ENCODE measurements around the gene ZSCAN16. TPM values are rescaled to one million over a fixed set of nuclear protein-coding genes. Genes with fewer than 3 reads are reported as not detected.

Gene ZSCAN16
- total and polyA plus RNA-seq, 2 experiments from 2014 or later = 4.7 to 12.9 TPM

GRCh38 chr6:28124971-28125353 lies 553 bp downstream of the ZSCAN16 start (continued):
- TF ChIP-seq ETS1 (IDR thresholded peaks at IDR 0.05) = no peak
- no peak for TF ChIP-seq POLR2AphosphoS5 (IDR thresholded peaks at IDR 0.05; ENCODE audit: low read depth)

- Histone ChIP-seq H3K4me3 (peak overlapping the region; percentile 75), H2AFZ (no peak overlapping the region), H3K4me2 (peak overlapping the region; percentile 75)
Observed at GRCh38 chr6:28125401-28125800, 992 bp downstream of the ZSCAN16 start.

More at GRCh38 chr6:28125401-28125800, 992 bp downstream of the ZSCAN16 start:
- peaks cover 24% of the 10 kb centered on the region for H3K79me2 ChIP-seq (replicated peaks; ENCODE audit: insufficient read depth)
- H3F3A ChIP-seq (replicated peaks; ENCODE audit: low read depth) = no peaks in the 10 kb centered on the region
- no peak overlapping the region for H3K27ac ChIP-seq (ENCODE audit: low read depth)
- peak overlapping the region; percentile 98 for H3K4me3 Mint-ChIP-seq
- no peak for TF ChIP-seq EZH2phosphoT487 (IDR thresholded peaks at IDR 0.05; ENCODE audit: unreplicated experiment)
- no peak for TF ChIP-seq ZNF114 (CRISPR knock-in tag; IDR thresholded peaks at IDR 0.05)
- no peak for TF ChIP-seq EZH2 (IDR thresholded peaks at IDR 0.05; ENCODE audit: low read depth, unreplicated experiment)
- TF ChIP-seq ETS1 (IDR thresholded peaks at IDR 0.05) = no peak
- no peak for TF ChIP-seq ZNF462 (CRISPR knock-in tag; IDR thresholded peaks at IDR 0.05)
- no peak for TF ChIP-seq REST (IDR thresholded peaks at IDR 0.05; ENCODE audit: unreplicated experiment)
- TF ChIP-seq JUNB (IDR thresholded peaks at IDR 0.05; ENCODE audit: unreplicated experiment) = no peak
- TF ChIP-seq POLR2AphosphoS5 (IDR thresholded peaks at IDR 0.05; ENCODE audit: low read depth) = no peak
- TF ChIP-seq NANOG (IDR thresholded peaks at IDR 0.05; ENCODE audit: borderline replicate concordance) = no peak
- no peak for TF ChIP-seq STAT1 (IDR thresholded peaks at IDR 0.05; ENCODE audit: unreplicated experiment)
- peaks cover 3% of the 10 kb centered on the region; the same call in 1 of the 2 replicates for H4K20me1 ChIP-seq (replicated peaks; ENCODE audit: insufficient read depth)
- peaks cover 9% of the 10 kb centered on the region; the same call in 1 of the 2 replicates for H3K4me1 ChIP-seq (ENCODE audit: insufficient read depth)
- DNase-seq (ENCODE audit: low spot score) (no peak), ATAC-seq (no peak)
- H3K27ac Mint-ChIP-seq = no peak overlapping the region; the same call in 1 of the 2 replicates
- H3K27me3 Mint-ChIP-seq (ENCODE audit: insufficient read depth, low read depth, poor library complexity) = no peaks in the 10 kb centered on the region
- no peaks in the 10 kb centered on the region for H3K9me2 ChIP-seq (ENCODE audit: insufficient read depth)
- peaks cover 7% of the 10 kb centered on the region; the same call in 2 of the 3 replicates for H3K4me1 Mint-ChIP-seq
- no peaks in the 10 kb centered on the region for H3K27me3 ChIP-seq (ENCODE audit: insufficient read depth)
- H3K36me3 Mint-ChIP-seq (ENCODE audit: low read depth) = peaks cover 26% of the 10 kb centered on the region
- H3K9me3 Mint-ChIP-seq = no peaks in the 10 kb centered on the region
- H3K36me3 ChIP-seq (ENCODE audit: insufficient read depth) = peaks cover 16% of the 10 kb centered on the region; the same call in 1 of the 2 replicates
